HG03460 (cell line): ENCODE measurements around the gene SEMA5B.

Source experiments
- ATAC-seq: cut with Tn5 transposase; IDR thresholded peaks from one replicate; pipeline ENCODE4 v1.9.1; 2021; ENCODE audit not compliant: unreplicated experiment

SEMA5B gene

DNA sequence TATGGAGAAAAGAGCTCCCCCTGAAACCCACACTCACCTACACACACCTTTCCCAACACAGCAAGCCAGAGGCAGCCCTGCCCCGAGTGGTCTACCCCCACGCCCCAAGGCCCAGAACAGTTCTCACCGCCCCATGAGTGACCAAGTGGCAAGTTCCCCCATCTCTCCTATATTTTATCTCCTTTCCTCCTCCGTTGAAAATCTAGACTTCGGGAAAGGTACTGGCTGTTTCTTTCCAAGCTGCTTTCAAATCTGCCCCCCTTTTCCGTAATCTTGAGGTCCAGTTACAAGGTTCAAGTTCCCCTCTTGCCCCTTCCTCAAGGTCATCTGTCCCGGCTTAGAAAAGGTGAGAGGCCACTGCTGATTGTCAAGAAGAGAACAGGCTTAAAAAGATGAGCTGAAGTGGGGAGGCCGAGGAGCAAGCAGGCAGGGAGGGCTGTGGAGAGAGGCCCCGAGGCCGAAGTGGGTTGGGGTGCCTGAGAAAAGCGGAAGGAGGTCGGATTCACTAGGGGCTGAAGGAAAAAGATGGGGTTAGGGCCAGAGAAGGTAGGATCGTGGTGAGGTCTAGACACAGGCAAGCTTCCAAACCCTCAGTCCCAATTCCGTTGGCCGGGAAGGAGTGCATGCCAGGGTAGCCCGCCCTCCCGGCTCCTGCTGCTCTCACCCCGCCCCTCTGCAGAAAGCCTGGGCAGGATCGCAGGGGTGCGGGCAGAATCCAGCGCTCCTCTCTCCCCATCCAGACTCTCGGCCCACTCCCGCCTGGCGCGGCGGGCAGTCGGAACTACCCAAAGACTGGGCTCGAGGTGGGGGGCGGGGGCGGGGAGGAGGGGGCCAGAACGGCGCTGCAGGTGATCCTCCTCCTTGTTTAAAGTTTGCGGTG is 1.7 kb downstream of the SEMA5B start:
- no peak for ATAC-seq

DNA sequence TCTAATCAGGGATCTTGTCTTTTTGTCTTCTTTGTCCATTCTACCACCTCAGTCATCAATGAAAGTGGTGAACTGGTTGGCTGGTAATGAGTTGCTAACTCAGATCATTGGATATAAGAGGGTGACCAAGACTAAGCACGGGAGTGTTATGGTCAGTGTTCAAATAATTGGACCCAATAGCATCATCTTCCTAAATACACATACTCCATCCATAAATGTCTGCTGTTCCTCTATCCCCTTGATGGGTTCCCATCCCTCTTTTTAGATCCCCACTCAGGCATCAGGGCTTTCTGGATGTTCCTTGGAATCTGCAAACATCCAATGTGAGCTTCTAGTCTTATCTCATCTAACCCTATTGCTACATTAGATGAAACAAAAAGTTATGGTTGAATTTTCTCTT is 3.5 kb downstream of the SEMA5B start:
- ATAC-seq, result no peak

DNA sequence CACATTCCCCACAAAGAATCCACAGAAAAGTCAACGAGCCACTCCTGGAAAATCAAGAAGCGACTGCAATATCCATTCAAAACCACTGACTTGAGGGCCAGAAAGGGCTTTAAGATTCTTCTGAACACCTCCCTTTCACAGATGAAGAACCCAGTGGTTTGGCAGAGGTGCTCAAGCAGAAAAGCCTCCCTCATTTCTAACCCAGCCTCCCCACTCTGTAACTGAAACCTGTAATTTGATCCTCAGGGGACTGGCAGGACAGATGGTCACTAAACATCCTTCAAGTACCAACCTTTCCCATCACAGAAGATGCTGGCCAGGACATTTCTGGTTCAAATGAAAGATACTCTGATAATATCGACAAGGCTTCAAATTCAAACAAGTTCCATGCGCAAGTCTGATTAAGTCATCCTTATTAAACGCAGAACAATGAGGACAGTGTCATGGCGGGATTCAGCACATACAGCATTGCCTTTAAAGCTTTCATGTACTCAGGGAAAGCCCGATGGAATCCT is 5.5 kb downstream of the SEMA5B start:
- no peak for ATAC-seq

DNA sequence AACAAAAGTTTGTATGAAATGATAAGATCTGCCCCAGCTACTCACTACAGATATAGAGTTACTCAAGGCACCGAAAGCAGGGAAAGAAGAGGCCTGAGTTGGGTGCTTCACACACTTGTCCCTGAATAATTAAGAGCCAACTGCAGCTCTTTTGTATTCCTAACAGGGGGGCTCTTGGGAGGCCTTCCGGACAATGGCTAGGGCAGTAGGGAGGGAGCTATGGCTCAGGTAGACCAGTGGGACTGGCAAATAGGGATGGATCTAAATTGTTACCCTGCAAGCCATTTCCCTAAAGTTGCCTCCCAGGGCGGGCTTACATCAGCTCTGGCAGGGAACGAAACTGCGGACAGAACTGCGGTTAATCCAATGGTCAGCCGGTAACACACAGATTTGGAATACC is 6.2 kb downstream of the SEMA5B start:
- ATAC-seq, result no peak

DNA sequence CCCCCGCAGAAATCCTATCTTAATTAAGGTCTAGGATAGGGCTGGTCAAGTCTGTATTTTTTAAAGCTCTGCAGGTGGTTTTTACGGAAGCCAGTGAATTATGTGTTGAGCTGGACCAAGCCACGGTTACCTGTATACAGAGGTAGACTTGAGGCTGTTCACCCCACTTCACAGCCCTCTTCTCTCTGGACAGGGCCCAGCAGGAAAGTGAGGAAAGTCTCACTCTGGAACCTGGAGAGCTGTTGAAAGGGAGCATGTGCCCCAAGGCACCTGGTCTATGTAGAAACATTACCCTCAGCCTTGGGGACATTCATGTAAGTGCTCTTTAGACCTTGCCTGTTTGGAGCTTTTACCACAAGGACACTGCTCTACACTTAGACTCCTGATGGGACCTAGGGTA is 6.9 kb downstream of the SEMA5B start:
- ATAC-seq, result no peak

DNA sequence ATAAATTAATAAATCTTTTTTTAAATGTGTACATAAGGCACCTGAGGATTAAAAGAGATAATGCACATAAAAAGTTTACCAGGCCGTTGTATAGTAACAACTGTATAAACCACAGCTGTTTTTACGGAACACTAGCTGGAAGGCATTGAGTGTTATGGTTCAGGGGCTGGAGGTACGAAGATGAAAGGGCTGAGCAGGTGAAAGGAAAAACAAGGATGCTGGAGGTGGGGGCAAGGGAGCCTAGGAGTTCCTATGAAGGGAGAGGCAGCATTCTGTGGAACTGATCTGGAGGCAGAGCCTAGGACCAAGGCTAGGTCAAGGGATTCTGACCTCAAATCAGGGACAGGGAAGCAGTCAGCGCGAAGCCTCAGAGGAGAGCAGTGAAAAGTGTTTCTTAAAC is 8.0 kb downstream of the SEMA5B start:
- ATAC-seq, result no peak

DNA sequence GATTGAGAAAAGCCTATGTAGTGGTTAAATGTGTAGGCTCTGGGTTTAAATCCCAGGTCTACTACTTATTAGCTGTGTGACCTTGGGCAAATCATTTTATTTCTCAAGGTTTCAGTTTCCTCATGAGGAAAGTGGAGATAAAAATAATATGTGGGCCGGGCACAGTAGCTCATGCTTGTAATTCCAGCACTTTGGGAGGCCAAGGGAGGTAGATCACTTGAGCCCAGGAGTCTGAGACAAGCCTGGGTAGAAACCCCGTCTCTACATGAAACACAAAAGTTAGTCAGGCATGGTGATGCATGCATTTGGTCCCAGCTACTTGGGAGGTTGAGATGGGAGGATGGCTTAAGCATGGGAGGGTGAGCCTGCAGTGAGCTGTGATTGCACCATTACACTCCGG is 8.4 kb downstream of the SEMA5B start:
- ATAC-seq, result no peak

DNA sequence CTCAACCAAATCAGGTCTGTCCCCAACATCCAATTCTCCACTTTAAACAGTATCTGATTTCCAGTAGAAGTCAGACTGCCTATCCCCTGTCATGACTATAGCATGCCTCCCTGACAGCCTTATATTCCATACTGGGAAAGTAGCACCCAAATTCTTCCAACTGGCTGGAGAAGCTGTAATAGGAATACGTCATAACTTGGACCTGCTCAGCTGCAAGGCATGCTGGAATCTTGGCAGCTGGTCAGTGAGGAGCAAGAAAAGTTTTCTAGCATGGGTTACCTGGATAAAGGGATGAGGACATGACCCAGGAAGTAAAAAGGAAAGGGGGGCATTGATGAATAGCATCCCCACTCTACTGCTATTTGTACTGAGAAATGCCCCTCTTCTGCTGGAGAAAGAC is 8.9 kb downstream of the SEMA5B start:
- ATAC-seq, result no peak

DNA sequence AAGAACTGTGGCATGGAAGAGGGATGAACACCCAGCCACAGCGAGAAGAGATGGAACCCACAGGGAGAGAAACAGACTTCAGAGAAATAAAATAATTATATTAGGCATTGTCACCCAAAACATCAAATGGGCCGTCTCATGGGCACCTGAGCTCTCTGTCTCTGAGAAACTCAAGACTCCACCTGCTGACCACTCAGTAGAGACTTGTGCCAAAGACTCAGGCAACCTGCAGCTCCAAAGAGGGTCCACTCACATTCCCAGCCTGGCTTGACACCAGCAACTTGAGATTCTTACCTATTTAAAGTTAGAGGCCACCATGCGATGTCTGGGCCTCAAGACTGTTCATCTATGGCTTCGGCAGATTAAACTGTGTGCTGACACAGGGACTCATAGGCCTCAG is 12.0 kb downstream of the SEMA5B start:
- ATAC-seq, result no peak

DNA sequence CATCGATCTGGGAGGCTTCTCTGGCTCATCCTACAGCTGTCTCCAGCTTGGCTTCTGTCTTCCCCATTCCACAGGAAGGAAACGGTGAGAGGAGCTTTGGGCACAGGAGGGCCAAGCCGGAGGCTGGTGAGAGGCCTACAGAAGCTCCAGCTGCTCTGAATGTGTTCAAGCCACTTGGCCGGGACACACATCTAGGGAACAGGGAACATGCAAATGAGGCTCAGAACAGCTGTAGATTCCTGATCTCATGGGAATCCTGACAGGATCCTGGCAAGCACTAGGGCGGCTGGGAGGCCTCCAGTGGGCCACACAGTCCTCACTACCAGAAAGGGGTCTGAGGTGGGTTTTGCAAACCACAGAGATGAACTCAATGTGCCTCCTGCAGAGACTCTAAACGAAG is 13.7 kb downstream of the SEMA5B start:
- no peak for ATAC-seq

DNA sequence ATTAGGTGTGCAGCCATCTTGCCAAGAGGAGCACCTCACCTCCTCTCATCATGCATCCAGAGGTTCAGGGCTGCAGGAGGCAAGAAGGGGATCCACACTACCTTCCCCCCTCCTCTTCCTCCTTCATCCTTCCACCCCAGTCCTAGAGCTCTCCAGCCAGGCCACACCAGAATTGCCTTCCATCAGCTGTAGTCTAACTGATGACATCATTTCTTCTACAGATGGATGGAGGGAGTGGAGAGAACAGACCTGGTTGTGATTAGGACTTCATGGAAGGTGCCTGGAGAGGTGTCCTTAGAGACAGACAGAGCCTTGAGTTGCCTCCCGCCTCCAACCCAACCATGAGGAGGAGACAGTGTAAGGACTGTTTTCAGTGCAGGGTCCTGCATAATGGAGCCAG is 14.9 kb downstream of the SEMA5B start:
- no peak for ATAC-seq

DNA sequence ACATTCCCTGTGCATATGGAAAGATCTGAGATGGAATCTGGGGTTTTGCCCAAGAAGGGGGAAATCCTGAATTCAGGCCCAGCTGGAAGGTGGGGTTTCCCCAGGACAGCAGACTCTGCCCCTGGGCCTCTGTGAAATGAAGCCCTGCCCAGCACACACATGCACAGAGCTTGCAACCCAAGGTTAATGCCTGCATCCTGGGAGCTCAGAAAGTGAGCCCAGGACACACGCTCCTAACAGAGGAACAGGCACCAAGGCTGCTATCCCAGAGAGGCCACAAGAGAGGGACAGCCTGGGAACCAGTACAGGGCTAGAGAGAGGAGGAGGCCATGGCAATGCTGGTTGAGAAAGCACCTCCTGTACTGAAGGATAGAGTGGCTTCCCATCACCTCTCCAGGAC is 16.1 kb downstream of the SEMA5B start:
- ATAC-seq, result no peak

DNA sequence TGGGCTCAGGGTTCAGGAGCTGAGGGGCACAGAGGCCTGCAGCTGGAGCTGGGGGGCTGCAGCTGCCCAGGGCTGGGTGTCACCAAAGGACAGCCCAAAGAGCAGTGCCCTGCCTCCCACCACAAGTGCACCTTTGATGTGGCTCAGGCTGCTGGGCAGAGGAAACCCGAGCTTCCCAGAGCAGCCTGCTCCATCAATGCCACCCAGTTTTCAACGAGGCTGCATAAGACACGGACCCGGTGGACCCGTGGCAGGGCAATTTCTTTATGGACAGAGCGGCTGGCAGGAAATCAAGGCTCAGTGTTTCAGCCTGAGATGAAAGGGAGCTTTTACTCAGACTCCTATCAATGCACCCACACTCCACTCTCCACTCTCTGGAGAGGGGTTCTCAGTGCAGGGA is 18.7 kb downstream of the SEMA5B start:
- ATAC-seq, result no peak

DNA sequence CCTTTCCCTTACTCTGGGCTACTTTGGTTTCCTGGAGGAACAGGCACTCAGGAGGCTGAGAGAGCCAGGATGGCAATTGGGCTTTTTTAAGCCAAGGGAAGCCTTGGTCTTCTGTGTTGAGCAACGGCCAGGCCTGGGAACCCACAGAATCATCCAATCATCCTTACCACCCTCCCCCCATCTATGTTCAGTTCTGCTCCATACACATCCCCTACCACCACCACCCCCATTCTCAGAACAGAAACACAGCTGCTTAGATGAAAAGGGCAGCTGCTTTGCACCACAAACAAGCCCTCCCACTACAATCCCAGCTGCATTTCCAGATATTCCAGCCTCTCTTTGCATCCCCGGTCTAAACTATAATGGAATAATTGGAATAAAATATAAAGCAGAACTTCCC is 21.0 kb downstream of the SEMA5B start:
- no peak for ATAC-seq

DNA sequence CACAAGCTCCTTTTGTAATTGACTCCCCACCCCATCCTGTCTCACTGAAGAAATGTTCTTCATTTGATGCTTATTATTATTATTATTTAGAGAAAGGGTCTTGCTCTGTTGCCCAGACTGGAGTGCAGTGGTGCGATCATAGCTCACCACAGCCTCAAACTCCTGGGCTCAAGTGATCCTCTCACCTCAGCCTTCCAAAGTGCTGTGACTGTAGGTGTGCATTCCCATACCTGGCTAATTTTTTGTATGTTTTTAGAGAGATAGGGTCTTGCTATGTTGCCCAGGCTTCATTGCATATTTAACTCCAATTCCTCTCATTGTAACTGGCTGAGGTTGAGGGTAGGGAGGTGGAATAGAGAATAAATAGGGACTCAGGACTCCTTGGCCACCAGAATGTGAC is 22.3 kb downstream of the SEMA5B start:
- ATAC-seq, result no peak

DNA sequence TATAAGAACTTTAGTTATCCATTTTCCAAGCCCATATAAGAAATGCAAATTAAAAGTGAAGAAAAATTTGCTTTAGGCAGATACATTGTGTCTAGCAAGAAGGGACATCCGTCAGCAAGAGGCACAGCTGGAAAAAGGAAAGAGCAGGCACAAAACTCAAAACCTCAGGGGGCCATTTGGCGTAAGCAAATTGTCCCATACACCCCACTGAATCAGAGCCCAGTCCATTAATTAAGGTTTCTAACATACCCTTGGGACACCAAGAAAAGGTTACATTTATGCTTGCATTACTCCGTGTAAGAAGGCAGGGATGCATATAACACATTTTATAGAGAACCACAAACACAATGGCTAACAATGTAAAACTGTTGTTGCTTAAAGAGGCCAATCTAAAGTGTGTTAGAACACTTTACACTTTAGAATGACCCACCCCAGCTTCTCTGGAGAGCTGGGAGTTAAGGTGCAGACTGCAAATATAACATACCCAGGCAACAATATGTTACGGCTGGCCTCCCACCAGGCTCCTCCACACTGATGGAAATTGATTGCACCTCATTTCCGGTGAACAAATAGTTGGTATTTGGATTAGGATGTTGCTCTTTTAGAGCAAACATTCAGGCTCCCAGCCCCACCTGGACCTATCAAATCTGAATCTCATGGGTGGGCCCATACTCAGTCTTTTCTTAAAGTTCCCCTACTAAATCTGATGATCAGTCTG is 23.2 kb downstream of the SEMA5B start:
- ATAC-seq, result no peak

DNA sequence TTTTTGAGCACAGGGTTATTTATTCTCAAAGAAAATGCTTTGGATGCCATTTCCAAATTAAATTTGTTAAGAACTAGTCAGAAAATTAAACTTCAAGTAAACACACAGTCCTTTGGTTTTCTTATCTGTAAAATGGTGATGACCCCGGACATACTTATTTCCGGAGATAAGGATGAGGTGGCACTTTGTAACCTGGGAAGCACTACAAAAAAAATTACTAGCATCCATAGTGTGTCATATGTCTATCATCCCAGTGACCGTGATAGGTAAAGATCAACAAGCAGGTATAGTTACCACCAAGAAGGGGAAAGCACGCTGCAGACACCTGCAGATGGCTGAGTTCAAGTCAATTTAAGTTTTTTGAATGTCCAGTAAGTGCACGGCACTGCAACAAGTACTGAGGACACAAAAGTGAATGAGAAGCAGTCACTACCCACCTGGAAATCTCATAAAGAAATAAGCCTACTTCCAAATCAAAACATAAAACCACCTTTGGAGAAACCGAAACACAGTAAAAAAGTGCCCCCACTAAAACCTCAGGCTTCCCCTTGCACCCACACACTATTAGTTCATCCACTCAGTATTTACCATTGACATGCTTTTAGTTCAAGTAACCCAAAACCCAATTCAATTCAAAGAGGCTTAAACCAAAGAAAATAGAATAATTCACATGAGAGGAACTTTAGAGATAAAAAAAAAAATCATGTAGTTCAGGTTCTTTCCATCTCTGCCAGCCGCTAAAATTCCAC is 24.6 kb downstream of the SEMA5B start:
- ATAC-seq, result no peak

DNA sequence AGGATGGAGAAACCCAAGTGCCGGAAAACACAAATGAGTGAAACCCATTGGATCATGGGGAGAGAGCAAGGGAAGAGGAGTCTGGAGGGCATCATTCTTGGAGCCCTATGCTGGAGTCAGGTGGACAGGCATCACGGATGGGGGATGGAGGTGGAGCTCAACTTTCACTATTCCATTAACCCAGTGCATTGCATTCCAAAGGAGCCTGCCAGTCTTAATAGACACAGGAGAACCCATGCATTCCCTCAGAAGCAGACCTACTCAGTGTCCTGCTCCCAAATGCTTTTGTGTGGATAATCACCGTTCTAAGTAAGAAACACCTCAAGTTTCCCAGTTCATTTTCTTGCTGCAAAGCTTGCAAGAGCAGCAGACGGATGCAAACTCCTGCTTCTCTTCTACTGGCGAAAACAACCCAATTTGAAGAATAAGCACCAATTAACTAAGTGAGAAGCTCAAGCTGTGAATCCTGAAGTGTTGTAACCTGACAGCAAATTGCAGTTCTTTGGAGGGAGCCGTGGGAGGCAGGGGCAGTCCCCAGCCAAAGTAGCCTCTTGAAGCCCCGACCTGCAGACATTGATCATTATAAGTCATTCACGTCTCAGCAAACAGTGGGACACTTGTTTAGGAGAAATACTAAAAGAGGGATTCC is 25.3 kb downstream of the SEMA5B start:
- no peak for ATAC-seq

DNA sequence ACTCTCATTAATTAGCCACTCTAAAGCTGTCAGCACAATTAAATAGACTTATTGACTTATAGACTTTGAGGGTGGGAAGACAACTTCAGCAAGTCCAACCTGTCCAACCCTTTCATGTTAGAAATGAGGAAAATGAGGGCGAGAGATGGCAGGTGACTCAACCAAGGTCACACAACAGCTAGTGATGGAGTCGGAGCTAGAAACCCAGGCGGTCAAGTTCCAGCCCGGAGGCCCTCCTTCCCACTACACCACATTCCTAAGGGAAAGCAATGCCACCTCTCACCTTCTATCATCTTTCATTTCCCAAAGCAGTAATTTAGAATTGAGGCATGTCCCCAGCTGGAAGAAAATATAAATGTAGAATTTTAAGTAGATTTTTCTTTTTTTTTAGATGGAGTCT is 28.7 kb downstream of the SEMA5B start:
- no peak for ATAC-seq

DNA sequence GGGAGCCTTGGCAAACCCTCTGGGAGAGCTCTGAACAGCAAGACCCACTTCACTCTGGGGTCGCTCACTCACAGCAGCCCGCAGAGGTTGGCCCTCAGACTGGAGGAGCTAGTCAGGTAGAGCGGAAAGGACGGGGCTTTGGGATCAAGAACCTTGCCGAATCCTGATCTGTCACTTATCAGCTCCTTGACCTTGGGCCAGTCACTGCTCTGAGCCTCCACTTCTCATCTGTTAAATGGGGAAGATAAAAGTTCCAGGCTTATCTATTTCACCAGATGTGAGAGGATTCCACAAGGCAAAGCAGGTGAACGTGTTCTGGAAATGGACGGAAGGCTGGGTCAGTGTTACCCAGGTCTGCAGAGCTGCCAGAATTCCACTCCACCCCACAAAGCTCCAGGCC is 29.4 kb downstream of the SEMA5B start:
- ATAC-seq, result no peak

DNA sequence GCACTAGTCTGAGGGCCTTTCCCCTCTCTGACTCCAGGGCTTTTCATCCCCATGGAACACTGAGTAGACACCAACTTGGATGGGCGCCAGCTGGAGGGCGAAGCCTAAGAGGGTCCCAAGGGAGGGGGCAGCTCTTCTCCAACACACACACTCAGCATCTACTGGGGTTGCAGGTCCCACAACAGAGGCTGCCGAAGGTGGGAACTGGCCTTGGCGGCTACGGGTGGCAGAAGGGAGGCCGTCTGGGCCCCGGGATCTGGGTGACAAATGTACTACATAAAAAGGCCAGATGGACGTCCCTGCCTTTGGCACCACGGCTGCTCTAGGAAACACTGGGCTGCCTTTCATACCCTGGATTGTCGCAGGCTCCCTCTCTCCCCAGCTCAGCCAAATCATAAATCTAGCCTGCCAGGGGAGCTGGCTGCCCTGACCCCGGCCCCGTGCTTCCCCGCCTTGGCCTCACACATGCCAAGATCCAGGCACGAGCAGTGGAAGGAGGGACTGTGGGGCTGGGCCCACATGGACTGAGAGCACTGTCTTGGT is 31.5 kb downstream of the SEMA5B start:
- no peak for ATAC-seq
